Thoracic aorta (tissue), 2 donors: ENCODE results near the gene CCNB2. TPM values are rescaled to one million over a fixed set of nuclear protein-coding genes. Genes with fewer than 3 reads are reported as not detected.
"Not testable (repeated sequence)": the region's sequence is repeated elsewhere in the genome, so short reads cannot be mapped to it uniquely, and the experiment has no call there.

Experiments used
- ATAC-seq: fragments of 150-250 bp; one replicate; pipeline ENCODE4 v1.8.0; 2017; ENCODE audit warnings: low read depth; ENCODE audit not compliant: insufficient number of reproducible peaks, low FRiP score
- DNase-seq: peaks from one replicate; pipeline ENCODE4 v3.0.0-alpha.2; 2020; ENCODE audit warnings: low spot score
- H3K27ac ChIP-seq, 2 donors: fragments of 200-600 bp; sonication (generic); 1 replicate in 1 of 2; 2 replicates in 1 of 2; pipeline ENCODE4 v1.5.1; 2016; ENCODE audit warnings: mild to moderate bottlenecking in 2 of 2, moderate library complexity in 2 of 2
- H3K27me3 ChIP-seq: fragments of 200-600 bp; sonication (generic); replicated peaks from 2 replicates; pipeline ENCODE4 v1.6.0; 2016; ENCODE audit warnings: mild to moderate bottlenecking; ENCODE audit not compliant: insufficient read depth
- H3K36me3 ChIP-seq: fragments of 200-600 bp; sonication (generic); one replicate; pipeline ENCODE4 v1.5.1; 2016
- H3K4me1 ChIP-seq, 2 donors: fragments of 200-600 bp; sonication (generic); 1 replicate in 1 of 2; 2 replicates in 1 of 2; pipeline versions ENCODE4 v1.5.1 to v1.6.0; 2016; ENCODE audit warnings: low read depth in 2 of 2, mild to moderate bottlenecking in 1 of 2; ENCODE audit not compliant: control insufficient read depth in 1 of 2
- H3K4me3 ChIP-seq: fragments of 200-600 bp; sonication (generic); 2 replicates; pipeline ENCODE4 v1.5.1; 2016; ENCODE audit warnings: mild to moderate bottlenecking
- H3K9me3 ChIP-seq: fragments of 200-600 bp; sonication (generic); 2 replicates; pipeline ENCODE4 v1.5.1; 2016
- CTCF ChIP-seq: fragments of 200-600 bp; sonication (generic); IDR thresholded peaks from one replicate; pipeline ENCODE4 v1.5.1; 2019; ENCODE audit warnings: antibody characterized with exemption
- total RNA-seq, 2 donors: library from RNA; depleted of rRNA; stranded (reverse); fragments of >200 nt; gene quantifications; one replicate each; pipeline versions ENCODE4 v1.1.0 to v1.2.3, GENCODE V29; 2016

The CCNB2 gene
- total RNA-seq, 2 donors from 2014 or later, result 0.42 to 0.54 TPM

- Histone ChIP-seq H3K9me3 (no peaks in the 10 kb centered on the region), H3K27me3 (no peaks in the 10 kb centered on the region), H3K36me3 (no peaks in the 10 kb centered on the region), H3K4me1 (no peaks in the 10 kb centered on the region), H3K4me3 (no peak overlapping the region), H3K27ac (no peak overlapping the region)
- no peak for TF ChIP-seq CTCF
- ATAC-seq (no peak), DNase-seq (no peak)
Observed at GRCh38 chr15:59116771-59117170, 11.8 kb downstream of the CCNB2 start.

- ATAC-seq (no peak), DNase-seq (no peak)
- no peaks in the 10 kb centered on the region for H3K4me1 ChIP-seq
- no peaks in the 10 kb centered on the region for H3K36me3 ChIP-seq
- no peak overlapping the region for H3K27ac ChIP-seq
- no peaks in the 10 kb centered on the region for H3K9me3 ChIP-seq
- H3K4me3 ChIP-seq, result no peak overlapping the region
- TF ChIP-seq CTCF, result no peak
- H3K27me3 ChIP-seq, result no peaks in the 10 kb centered on the region
Observed at GRCh38 chr15:59119625-59120024, 14.7 kb downstream of the CCNB2 start.

- Histone ChIP-seq H3K4me3 (no peak overlapping the region), H3K9me3 (peaks cover 2% of the 10 kb centered on the region), H3K27ac (no peak overlapping the region), H3K27me3 (no peaks in the 10 kb centered on the region), H3K4me1 (no peaks in the 10 kb centered on the region), H3K36me3 (no peaks in the 10 kb centered on the region)
- DNase-seq (no peak), ATAC-seq (no peak)
- TF ChIP-seq CTCF, result no peak
Observed at GRCh38 chr15:59120937-59121336, 16.0 kb downstream of the CCNB2 start.

DNA sequence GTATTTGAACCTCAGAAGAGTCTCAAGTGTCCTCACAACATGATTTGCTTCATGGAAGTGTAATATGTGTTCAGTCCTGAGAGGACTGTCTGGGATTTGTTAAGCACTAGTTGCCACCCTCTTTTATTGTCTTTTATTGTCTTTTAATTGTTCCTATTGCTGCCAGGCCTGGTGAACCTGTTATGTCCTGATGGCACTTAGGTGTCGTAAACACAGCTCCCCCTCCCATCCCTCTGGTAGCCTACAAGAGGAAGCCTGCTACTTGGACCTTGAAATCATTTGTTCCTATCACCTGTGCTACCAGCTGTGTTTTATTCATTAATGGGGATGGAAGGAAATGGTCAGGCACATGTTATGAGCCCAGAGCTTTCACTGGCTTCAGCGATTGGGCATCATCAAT, 19.3 kb downstream of the CCNB2 start:
- no peak for ATAC-seq

DNA sequence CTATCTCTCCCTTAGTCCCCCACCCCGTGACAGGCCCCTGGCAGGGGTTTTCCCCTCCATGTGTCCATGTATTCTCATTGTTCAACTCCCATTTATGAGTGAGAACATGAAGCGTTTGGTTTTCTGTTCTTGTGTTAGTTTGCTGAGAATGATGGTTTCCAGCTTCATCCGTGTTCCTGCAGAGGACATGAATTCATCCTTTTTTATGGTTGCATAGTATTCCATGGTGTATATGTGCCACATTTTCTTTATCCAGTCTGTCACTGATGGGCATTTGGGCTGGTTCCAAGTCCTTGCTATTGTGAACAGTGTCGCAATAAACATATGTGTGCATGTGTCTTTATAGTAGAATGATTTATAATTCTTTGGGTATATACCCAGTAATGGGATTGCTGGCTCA, 20.7 kb downstream of the CCNB2 start:
- not testable (repeated sequence) for ATAC-seq, DNase-seq, H3K27ac ChIP-seq, H3K4me3 ChIP-seq, H3K36me3 ChIP-seq, H3K4me1 ChIP-seq, H3K27me3 ChIP-seq
- H3K9me3 ChIP-seq, result peaks cover 23% of the 10 kb centered on the region

More for the DNA sequence above, 19.3 kb downstream of the CCNB2 start:
- no peak for TF ChIP-seq CTCF
- Histone ChIP-seq H3K27ac (no peak overlapping the region), H3K9me3 (peaks cover 13% of the 10 kb centered on the region), H3K4me1 (no peaks in the 10 kb centered on the region), H3K27me3 (no peaks in the 10 kb centered on the region), H3K36me3 (no peaks in the 10 kb centered on the region), H3K4me3 (no peak overlapping the region)
- DNase-seq, result no peak

DNA sequence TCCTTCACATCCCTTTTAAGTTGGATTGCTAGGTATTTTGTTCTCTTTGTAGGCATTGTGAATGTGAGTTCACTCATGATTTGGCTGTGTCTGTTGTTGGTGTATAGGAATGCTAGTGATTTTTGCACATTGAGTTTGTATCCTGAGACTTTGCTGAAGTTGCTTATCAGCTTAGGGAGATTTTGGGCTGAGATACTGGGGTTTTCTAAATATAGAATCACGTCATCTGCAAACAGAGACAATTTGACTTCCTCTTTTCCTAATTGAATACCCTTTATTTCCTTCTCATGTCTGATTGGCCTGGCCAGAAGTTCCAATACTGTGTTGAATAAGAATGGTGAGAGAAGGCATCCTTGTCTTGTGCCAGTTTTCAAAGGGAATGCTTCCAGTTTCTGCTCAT, 22.3 kb downstream of the CCNB2 start:
- H3K27me3 ChIP-seq, ATAC-seq, H3K4me1 ChIP-seq, H3K27ac ChIP-seq, H3K4me3 ChIP-seq, DNase-seq, H3K36me3 ChIP-seq: not testable (repeated sequence)
- peaks cover 23% of the 10 kb centered on the region for H3K9me3 ChIP-seq
